HG02763 (cell line): ENCODE results near the gene EME1.
"Not testable (repeated sequence)": the region's sequence is repeated elsewhere in the genome, so short reads cannot be mapped to it uniquely, and the experiment has no call there.

Experiments
- ATAC-seq: cut with Tn5 transposase; IDR thresholded peaks from one replicate; pipeline ENCODE4 v1.9.1; 2021; ENCODE audit warnings: mild to moderate bottlenecking, moderate library complexity; ENCODE audit not compliant: unreplicated experiment

The EME1 gene

GRCh38 chr17:50386510-50386909, 13.5 kb downstream of the EME1 start:
- no peak for ATAC-seq

GRCh38 chr17:50388728-50389127, 15.7 kb downstream of the EME1 start:
- ATAC-seq = no peak

GRCh38 chr17:50389534-50389933, 16.5 kb downstream of the EME1 start:
- ATAC-seq = no peak

GRCh38 chr17:50392621-50393020, 19.6 kb downstream of the EME1 start:
- no peak for ATAC-seq

GRCh38 chr17:50393700-50394099, 20.7 kb downstream of the EME1 start:
- no peak for ATAC-seq

GRCh38 chr17:50394711-50395110, 21.7 kb downstream of the EME1 start:
- no peak for ATAC-seq

GRCh38 chr17:50396261-50397110, 23.5 kb downstream of the EME1 start:
- no peak for ATAC-seq

GRCh38 chr17:50397111-50397918, 24.3 kb downstream of the EME1 start, which contains the start of gene LRRC59:
LRRC59 (minus strand) TSS chr17:50397523; CDS start chr17:50397317, 206 bp downstream.
- peak; percentile 93 for ATAC-seq

GRCh38 chr17:50397919-50398285, 24.9 kb downstream of the EME1 start:
- no peak for ATAC-seq

GRCh38 chr17:50398672-50399071, 25.6 kb downstream of the EME1 start:
- not testable (repeated sequence) for ATAC-seq

- not testable (repeated sequence) for ATAC-seq
Measured at GRCh38 chr17:50399591-50399990, 26.6 kb downstream of the EME1 start.

- not testable (repeated sequence) for ATAC-seq
Measured at GRCh38 chr17:50405351-50405750, 32.3 kb downstream of the EME1 start.

- no peak for ATAC-seq
Measured at GRCh38 chr17:50406578-50406977, 33.5 kb downstream of the EME1 start.

- no peak for ATAC-seq
Measured at GRCh38 chr17:50407921-50408320, 34.9 kb downstream of the EME1 start.

GRCh38 chr17:50412188-50412732, 39.2 kb downstream of the EME1 start:
- ATAC-seq = no peak

GRCh38 chr17:50414808-50415207, 41.8 kb downstream of the EME1 start:
- no peak for ATAC-seq

GRCh38 chr17:50419577-50419976, 46.5 kb downstream of the EME1 start:
- ATAC-seq = not testable (repeated sequence)

GRCh38 chr17:50420419-50421112, 47.5 kb downstream of the EME1 start:
- ATAC-seq = no peak

GRCh38 chr17:50421308-50422051, 48.5 kb downstream of the EME1 start:
- no peak for ATAC-seq

GRCh38 chr17:50422738-50423137, 49.7 kb downstream of the EME1 start:
- no peak for ATAC-seq
